Jurkat, Clone E6-1 (cell line): Measurements from ENCODE around the gene SMARCA4.
"Not testable (repeated sequence)": the region's sequence is repeated elsewhere in the genome, so short reads cannot be mapped to it uniquely, and the experiment has no call there.

ENCODE experiments used
- DNase-seq: peaks from one replicate; pipeline ENCODE4 v3.0.0-alpha.2; 2011; ENCODE audit warnings: low read depth, low spot score
- H3K4me3 ChIP-seq: 2 replicates; pipeline ENCODE4 v1.5.1; 2011; ENCODE audit warnings: mild to moderate bottlenecking, low read length, control low read depth, moderate library complexity

Gene SMARCA4

DNA sequence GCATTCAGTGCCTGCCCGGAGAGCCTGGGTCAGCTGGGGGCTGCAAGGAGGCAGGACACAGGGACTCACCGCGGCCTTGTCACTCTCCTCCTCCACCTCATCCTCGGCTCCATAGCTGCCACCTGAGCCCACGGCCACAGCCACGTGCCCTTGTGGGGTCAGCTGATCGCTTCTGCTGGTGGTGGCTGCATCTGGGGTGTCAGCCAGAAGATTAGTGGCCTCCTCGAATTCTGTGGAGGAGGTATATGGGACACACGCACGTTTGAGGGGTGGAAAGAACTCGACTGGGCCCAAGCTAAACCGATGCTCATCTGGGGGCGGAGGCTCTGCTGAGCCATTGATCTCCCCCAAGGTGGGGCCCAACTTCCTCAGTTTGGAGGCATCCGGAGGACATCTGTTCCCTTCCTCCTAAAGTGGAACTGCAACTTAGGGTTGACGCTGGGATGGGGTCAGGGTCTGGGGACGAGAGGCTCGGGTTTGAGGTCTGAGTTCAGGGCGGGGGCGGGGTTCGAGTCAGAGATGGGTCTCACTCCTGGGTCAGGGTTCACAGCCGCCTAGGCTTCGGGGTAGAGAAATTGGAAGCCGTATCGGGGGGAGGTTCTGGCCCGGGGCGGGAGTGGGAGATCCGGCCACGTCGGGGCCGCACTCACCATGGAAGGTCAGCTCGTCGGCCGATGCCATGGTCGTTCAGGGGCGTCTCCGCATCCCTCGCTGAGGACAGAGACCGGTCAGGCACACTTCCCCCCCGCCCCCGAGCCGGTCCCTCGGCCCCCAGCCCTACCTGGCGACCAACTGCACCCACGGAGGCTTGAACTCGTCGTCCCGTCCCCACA is 32.9 kb upstream of the SMARCA4 start:
- DNase-seq, result no peak

GRCh38 chr19:10928563-10929401 is 32.0 kb upstream of the SMARCA4 start, which contains the start of the genes TIMM29 and YIPF2:
Gene TIMM29, plus strand, starts transcription at chr19:10928811. Its CDS starts 12 bp downstream, at chr19:10928823.
Gene YIPF2, minus strand, starts transcription at chr19:10928639. Its CDS starts 229 bp downstream, at chr19:10928410.
- peak within 1 kb of the TSS; percentile 82 for H3K4me3 ChIP-seq
- peak; percentile 98 for DNase-seq

More for the DNA sequence above, 32.9 kb upstream of the SMARCA4 start:
- peak overlapping the region; percentile 82 for H3K4me3 ChIP-seq

- DNase-seq, result no peak
- H3K4me3 ChIP-seq, result peak overlapping the region; percentile 82
Measured at GRCh38 chr19:10929402-10929794, 31.4 kb upstream of the SMARCA4 start.

GRCh38 chr19:10935371-10936059 is 25.3 kb upstream of the SMARCA4 start:
- DNase-seq, result no peak
- H3K4me3 ChIP-seq, result no peak overlapping the region

- no peak overlapping the region for H3K4me3 ChIP-seq
- peak; percentile 79 for DNase-seq
Measured at GRCh38 chr19:10936661-10937084, 24.2 kb upstream of the SMARCA4 start.

- not testable (repeated sequence) for H3K4me3 ChIP-seq, DNase-seq
Measured at GRCh38 chr19:10941649-10942048, 19.2 kb upstream of the SMARCA4 start.

DNA sequence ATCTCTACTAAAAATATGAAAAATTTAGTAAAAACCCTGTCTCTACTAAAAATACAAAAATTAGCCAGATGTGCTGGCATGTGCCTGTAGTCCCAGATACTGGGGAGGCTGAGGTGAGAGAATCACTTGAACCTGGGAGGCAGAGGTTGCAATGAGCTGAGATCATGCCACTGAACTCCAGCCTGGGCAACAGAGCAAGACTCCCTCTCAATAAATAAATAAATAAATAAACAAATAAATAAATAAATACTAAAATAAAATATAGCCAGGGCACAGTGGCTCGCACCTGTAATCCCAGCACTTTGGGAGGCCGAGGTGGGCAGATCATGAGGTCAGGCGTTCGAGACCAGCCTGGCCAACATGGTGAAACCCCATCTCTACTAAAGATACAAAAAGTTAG is 17.4 kb upstream of the SMARCA4 start:
- not testable (repeated sequence) for DNase-seq, H3K4me3 ChIP-seq

GRCh38 chr19:10945264-10945663 is 15.6 kb upstream of the SMARCA4 start:
- H3K4me3 ChIP-seq, result no peak overlapping the region
- DNase-seq, result no peak

- no peak overlapping the region for H3K4me3 ChIP-seq
- no peak for DNase-seq
Measured at GRCh38 chr19:10946958-10947657, 13.7 kb upstream of the SMARCA4 start.

- DNase-seq, result no peak
- no peak overlapping the region for H3K4me3 ChIP-seq
Measured at GRCh38 chr19:10952809-10953208, 8.0 kb upstream of the SMARCA4 start.

- peak overlapping the region; percentile 85 for H3K4me3 ChIP-seq
- not testable (repeated sequence) for DNase-seq
Measured at GRCh38 chr19:10959277-10959968, 1.4 kb upstream of the SMARCA4 start.

DNA sequence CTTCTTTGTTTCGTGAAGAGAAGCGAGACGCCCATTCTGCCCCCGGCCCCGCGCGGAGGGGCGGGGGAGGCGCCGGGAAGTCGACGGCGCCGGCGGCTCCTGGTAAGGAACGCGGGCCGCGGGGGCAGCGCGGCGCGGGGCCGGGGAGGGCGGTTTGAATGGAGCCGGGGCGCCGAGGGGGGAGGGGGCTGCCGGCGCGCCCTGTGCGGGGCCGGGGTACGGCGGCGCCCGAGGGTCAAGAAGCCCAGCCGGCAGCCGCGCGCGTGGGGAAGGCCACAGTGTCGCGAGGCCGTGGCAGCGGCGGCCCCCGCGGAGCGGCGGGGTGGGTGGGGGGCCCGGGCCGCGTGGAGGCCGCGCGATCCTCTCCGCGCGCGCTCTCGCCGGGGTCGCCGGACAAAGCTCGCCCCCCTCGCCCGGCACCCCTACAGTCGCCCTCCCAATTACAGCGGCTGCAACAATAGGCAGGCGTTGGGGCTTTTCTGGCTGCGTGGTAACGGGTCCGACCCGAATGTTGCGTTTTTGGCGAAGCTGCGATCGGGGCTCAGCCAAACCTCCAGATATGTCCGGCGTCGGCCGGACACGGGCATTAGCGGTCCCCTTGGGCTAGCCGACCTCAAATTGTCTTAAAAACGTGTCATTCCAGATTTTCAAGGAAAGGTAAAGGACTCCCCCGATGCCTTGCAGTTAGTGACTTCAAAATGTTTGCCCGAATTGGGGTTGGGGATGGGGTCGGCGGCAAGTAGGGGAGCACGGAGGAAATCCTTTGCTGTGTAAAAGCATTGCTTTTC is 437 bp downstream of the SMARCA4 start:
- peak overlapping the region; percentile 68 for H3K4me3 ChIP-seq

DNA sequence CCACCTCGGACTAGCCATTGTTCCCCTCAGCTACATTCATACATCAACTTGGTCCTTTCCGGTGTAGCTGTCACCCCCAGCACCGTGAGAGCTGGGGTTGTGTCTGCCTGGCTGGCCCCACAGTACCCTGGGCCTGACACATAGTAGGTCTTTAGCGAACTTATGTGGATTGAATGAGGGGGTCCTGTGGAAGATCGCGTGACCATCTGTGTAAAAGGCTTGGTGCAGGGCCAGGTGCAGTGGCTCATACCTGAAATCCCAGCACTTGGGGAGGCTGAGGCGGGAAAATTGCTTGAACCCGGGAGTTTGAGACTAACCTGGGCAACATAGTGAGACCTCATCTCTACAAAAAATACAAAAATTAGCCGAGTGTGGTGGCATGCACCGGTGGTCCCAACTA is 2.0 kb downstream of the SMARCA4 start:
- H3K4me3 ChIP-seq, result peak overlapping the region; percentile 68

More for the DNA sequence above, 437 bp downstream of the SMARCA4 start:
- no peak for DNase-seq

DNA sequence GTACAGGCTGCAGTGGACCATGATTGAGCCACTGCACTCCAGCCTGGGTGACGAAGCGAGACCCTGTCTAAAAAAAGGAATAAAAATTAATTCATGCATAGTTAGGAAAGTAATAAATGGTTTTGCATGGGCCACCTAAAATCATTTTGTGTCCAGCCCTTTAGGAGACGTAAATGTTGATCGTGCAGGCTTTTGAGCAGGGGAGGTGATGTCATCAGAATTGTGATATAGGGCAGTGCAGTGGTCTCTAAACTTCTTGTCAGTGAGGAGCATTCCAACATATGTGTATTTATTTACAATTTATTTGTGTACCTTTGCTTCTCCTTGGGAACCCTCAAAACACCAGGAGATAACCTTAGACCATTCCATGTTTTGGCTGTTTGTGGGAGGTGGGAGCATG is 3.0 kb downstream of the SMARCA4 start:
- H3K4me3 ChIP-seq, result no peak overlapping the region
- DNase-seq, result no peak

More for the DNA sequence above, 2.0 kb downstream of the SMARCA4 start:
- no peak for DNase-seq

DNA sequence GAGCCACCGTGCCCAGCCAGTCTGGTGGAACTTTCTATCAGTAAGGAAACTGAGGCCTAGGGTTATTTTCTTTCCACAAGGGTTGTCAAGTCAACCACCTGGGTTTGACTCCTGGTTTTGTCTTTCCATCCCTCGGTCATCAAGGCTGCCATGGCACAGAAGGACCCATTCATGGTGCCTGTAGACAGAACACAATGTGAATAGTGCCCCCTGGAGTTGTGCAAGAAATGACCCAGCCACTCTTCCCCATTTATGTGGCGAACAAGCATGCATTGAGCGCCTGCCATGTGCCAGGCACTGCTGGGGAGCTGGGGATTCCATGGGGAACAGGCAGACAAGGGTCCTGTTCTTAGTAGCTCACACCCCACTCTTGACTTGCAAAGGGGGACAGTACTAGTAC is 4.1 kb downstream of the SMARCA4 start:
- no peak overlapping the region for H3K4me3 ChIP-seq
- no peak for DNase-seq

DNA sequence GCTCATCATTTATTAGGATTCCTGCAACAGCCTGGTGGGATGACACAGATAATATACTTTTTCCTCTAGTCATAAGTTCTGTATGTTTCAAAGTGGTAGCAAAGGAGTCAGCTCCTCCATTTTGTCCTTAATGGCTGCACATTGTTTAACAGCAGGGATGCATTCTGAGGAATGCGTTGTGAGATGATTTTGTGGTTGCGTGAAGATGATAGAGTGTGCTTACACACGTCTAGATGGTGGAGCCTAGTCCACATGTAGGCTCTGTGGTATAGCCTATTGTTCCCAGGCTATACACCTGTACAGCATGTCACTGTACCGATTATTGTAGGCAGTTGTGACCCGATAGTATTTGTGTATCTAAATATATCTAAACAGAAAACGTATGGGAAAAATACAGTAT is 4.6 kb downstream of the SMARCA4 start:
- H3K4me3 ChIP-seq, result no peak overlapping the region
- DNase-seq, result no peak

GRCh38 chr19:10966809-10967208 is 6.0 kb downstream of the SMARCA4 start:
- H3K4me3 ChIP-seq, result no peak overlapping the region
- DNase-seq, result no peak
